Body of pancreas (tissue), 4 donors: ENCODE data around the gene STMP1.

Source experiments
- CTCF ChIP-seq, 7 experiments: fragments of 450-650 bp in 4 of 7; fragments of 200-600 bp in 3 of 7; sonication (generic) in 3 of 7; IDR thresholded peaks; one replicate each; pipeline ENCODE4 v1.5.1; 2016 to 2019; ENCODE audit warnings: antibody characterized with exemption in 7 of 7
- POLR2A ChIP-seq, 3 donors: fragments of 450-650 bp; IDR thresholded peaks; one replicate each; pipeline ENCODE4 v1.6.1; 2016; ENCODE audit warnings: antibody characterized with exemption in 3 of 3, mild to moderate bottlenecking in 2 of 3

DNA sequence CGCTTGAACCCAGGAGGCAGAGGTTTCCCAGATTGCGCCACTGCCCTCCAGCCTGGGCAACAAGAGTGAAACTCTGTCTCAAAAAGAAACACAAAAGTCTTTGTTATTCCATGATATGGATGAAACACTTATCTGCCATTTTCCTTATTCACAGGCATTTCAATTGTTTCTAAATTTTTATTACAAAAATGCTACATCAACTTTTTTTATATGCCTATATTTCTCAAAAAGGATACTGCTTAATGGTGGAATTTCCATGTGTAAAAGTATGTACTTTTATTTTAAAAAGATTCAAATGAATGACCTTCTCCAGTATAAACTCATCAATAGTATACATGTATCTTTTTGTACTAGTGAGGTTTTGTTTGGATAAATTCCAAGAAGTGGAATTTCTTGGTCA, 41.9 kb upstream of the STMP1 start:
- TF ChIP-seq POLR2A (IDR thresholded peaks at IDR 0.05) (no peak), CTCF (IDR thresholded peaks at IDR 0.05) (no peak)
